HG03045 (cell line): Measurements from ENCODE around the gene RIC3.

Experiments
- ATAC-seq: cut with Tn5 transposase; IDR thresholded peaks from one replicate; pipeline ENCODE4 v1.9.1; 2021; ENCODE audit warnings: mild to moderate bottlenecking, moderate library complexity; ENCODE audit not compliant: unreplicated experiment

RIC3 gene

GRCh38 chr11:8106679-8107078, 62.1 kb downstream of the RIC3 start:
- no peak for ATAC-seq

- no peak for ATAC-seq
These were observed 63.2 kb downstream of the RIC3 start for GRCh38 chr11:8105666-8106065.

GRCh38 chr11:8105133-8105532, 63.7 kb downstream of the RIC3 start:
- no peak for ATAC-seq

- ATAC-seq, result no peak
These were observed 64.9 kb downstream of the RIC3 start for GRCh38 chr11:8103909-8104308.

GRCh38 chr11:8102965-8103364, 65.9 kb downstream of the RIC3 start:
- ATAC-seq, result no peak

GRCh38 chr11:8102296-8102915, 66.4 kb downstream of the RIC3 start:
- no peak for ATAC-seq

- ATAC-seq, result no peak
These were observed 67.4 kb downstream of the RIC3 start for GRCh38 chr11:8101421-8101820.

- no peak for ATAC-seq
These were observed 68.2 kb downstream of the RIC3 start for GRCh38 chr11:8100605-8101004.

DNA sequence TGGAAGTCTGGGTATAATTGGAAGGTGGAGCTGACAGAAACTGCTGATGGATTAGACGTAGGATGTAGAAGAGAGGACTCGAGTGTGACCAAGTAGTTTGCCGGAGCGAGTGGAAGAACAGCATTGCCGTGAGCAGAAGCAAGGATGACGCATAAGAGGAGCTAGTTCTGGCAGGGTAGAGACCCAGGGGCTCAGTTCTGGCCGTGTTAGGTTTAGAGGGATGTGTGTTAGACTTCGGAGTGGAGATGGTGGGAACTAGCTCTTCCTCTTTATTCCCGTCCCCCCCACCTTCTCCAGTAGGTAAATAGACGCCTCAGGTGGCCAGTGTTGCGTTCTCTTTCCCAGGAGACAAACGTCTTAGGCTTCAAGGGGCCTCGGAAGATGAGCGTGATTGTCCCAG, 68.7 kb downstream of the RIC3 start:
- ATAC-seq, result no peak

DNA sequence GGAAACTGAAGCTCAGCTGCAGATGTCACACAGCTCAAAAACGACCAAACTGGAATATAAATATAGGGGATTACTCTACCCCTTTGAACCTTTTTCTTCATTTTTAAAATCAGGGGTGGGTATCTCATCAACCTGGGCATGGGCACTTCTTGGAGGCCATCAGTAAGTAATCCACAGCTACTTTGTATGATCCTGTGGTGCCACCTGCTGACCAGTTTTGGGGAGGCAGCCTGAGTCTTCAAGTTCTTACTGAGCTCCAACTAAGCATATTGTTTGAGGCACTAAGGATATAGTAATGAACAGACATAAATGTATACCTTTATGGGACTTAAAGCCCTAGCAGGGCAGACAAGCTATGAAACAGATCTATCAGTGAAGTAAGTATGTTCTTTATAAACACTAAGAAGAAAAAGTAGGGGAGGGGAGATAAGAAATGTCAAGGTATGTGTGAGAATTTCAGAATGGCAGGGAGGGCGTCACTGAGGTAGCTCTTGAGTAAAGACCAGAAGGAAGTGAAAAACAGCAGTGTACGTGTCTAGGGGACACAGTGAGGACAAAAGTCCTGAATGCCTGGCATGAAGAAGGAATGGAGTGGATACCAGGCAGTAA, 69.4 kb downstream of the RIC3 start:
- no peak for ATAC-seq

DNA sequence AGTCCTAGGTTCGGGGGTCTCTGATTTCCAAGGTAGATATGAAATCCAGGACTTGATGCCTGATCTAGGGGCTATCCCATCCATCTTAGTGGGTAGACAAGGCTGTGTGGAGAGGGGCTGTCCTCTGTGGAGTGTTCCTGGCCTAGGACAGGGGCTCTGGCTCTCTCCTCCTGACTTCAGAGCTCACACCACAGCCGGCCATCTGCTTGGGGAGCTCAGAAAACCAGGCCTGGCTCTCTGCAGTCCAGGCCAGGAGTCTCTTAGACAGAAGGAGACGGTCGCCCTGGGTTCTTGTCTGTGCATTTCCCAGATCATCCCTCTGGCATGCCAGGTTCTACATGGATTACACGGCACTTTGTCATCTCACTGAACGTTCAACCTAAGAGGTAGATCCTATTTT, 69.9 kb downstream of the RIC3 start:
- no peak for ATAC-seq

GRCh38 chr11:8098361-8098760, 70.5 kb downstream of the RIC3 start:
- no peak for ATAC-seq

DNA sequence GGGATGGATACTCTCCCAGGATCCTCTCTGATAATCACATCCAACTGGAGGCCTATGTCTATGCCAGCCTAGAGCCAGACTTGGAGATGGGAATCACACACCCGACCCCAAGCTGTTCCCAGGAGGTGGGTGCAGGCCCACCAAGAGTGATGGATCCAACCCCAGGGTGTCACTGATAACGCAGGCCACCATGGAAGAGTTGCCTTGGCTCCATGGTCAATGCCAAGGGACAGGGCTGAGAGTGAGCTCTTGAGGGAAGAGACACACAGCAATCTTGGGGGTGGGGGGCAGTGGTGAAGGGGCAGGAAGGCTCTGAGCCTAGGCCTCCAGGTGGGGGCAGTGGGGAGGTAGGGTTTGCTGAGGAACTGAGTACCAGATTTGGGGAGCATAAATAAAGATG, 70.9 kb downstream of the RIC3 start:
- ATAC-seq, result no peak

DNA sequence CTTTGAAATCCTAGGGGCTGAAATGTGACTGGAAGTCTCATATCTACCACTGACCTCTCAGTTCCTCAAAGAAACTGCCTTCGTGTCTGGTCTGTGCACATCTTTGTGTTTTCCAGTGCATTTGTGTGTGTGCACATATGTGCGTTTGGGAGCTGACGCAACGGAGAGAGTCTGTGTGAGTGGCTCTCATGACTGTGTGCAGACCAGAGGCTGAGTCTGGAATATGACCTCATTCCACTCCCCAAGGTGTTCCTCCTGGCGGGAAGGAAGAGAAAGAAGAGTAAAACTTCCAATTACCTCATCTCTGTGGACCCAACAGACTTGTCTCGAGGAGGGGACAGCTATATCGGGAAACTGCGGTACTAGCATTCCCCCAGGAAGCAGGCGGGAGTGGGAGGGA, 71.4 kb downstream of the RIC3 start:
- no peak for ATAC-seq

GRCh38 chr11:8097062-8097461, 71.8 kb downstream of the RIC3 start:
- no peak for ATAC-seq

DNA sequence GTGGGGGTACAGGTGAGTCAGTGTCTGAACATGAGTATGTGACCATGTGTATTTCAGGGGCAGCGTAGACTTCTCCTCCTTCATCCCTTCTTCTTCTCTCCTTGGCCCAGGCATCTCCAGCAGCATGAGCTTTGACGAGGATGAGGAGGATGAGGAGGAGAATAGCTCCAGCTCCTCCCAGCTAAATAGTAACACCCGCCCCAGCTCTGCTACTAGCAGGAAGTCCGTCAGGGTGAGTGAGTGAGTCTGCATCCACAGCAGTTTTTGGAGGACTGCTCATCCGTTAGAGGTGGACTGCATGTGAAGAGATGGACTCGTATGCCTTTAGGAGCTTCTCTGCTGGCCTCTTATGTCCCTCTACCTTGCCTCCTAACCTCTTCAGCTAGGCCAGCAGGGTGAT, 72.2 kb downstream of the RIC3 start:
- ATAC-seq, result no peak

GRCh38 chr11:8095806-8096522, 72.9 kb downstream of the RIC3 start:
- ATAC-seq, result no peak

DNA sequence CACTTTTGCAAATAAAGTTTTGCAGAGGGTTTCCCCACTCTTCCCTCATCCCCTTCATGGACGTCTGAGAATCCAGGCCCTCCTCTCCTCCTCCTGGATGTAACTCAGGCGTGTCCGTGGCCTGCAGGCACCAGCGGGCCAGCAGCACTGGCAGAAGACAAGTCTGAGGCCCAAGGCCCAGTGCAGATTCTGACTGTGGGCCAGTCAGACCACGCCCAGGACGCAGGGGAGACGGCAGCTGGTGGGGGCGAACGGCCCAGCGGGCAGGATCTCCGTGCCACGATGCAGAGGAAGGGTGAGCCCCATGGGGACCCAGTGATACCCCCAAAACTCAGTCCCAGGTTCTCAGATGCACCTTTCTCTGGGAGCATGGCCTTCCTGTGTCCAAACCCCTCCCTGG, 73.5 kb downstream of the RIC3 start:
- no peak for ATAC-seq

GRCh38 chr11:8094656-8095055, 74.2 kb downstream of the RIC3 start:
- ATAC-seq, result no peak

- ATAC-seq, result no peak
These were observed 74.8 kb downstream of the RIC3 start for GRCh38 chr11:8093931-8094575.

GRCh38 chr11:8092587-8093424, 76.0 kb downstream of the RIC3 start:
- peak; percentile 67 for ATAC-seq
